ENCODE results near the gene MBD5.
"Not testable (repeated sequence)": the region's sequence is repeated elsewhere in the genome, so short reads cannot be mapped to it uniquely, and the experiment has no call there.

The MBD5 gene

DNA sequence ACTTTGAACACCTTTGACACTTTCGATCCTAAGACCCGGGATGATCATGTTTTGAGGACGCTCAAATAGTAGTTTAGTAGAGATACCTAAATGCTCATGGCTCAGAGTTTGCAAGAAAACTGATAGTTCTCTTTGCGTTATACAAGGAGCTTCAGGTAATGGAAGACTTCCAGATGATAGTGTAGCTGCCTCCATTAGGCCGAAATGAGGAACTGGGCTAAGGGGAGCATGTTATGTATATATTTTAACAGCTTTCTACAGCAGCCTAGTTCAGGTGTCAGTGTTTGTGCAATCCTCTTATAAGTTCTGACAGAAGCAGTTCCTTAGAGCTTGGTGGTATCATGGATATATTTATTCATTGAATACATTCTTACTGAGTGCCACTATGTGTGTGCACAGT lies 496.9 kb downstream of the MBD5 start:
- DNase-seq (ENCODE audit: low read depth in 3 of 3) = no peak

DNA sequence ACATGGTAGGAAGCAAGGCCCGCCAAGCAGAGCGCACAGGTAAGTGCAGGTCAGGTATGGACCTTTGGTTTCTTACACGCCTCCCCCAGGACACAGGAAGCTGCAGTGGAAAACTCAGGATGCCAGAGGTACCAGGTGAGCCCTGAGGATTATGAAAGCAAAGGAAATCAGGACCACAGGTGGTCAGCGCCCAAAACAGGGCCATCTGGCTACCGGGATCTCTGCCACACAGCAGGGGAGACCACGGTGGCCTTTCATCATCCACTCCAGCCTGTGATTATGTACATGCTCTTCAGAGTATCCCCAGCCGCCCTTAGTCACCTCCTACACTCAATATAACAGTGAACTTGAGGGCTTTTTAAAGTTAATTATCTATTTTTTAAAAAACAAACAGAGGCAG lies 498.1 kb downstream of the MBD5 start:
- no peak for DNase-seq (ENCODE audit: low read depth in 3 of 3)

DNA sequence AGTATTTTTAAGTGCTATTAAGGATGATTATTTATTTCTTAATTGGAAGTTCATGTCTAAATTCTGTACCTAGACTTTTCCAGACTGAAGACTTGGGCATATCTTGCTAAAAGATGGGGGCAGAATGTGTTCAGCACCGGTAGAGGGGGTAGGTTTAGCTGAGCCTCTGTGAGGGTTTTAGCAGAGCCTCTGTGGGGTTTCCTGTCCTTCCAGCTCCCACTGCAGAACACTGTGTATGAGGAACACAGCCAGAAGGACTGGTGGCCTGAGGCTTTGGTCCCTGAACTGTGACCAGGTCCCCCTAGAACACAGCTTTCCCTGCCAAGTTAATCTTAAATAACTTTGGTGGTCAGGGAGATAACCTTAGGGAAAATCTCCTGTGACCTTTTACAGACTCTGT lies 500.3 kb downstream of the MBD5 start:
- no peak for DNase-seq (ENCODE audit: low read depth in 3 of 3)

DNA sequence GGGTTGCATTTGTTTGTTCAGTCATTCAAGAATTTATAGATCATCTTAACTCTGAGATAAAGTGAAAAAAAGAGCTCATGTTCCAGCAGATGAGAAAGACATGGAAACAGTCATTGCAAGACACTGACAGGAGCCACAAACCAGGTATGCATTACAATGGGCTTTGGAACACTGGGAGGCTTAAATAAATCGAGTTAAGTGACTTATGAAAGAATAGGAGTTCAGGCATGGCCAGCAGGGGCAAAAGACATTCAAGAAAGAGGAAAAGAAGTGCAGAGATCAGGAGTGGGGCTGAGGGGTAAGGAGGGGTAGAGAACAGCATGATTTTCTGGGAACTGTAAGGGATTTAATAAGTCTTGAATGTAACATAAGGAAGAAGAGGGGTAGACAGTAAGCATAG lies 502.4 kb downstream of the MBD5 start:
- DNase-seq (ENCODE audit: low read depth in 3 of 3) = no peak

DNA sequence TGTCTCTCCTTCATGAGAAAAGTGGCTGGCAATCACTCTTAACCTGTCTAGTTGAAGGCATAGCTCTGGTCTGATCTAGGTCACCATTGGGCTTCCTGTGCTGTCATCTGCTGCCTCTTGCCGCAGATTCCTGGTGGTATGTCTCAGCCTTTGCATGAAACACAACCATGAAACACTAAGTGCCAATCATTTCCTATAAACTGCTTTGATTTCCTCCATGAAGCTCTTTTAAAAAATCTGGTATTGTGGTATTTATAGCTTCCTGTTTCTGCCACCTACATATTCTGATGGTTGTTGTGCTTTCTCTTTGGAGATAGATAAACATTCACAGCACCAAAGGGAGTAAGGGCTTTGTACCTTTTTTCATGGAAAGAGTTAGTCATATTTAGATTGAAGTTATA lies 503.6 kb downstream of the MBD5 start:
- peak in 1 of 3 donors; percentile 59 for DNase-seq (ENCODE audit: low read depth in 3 of 3)

DNA sequence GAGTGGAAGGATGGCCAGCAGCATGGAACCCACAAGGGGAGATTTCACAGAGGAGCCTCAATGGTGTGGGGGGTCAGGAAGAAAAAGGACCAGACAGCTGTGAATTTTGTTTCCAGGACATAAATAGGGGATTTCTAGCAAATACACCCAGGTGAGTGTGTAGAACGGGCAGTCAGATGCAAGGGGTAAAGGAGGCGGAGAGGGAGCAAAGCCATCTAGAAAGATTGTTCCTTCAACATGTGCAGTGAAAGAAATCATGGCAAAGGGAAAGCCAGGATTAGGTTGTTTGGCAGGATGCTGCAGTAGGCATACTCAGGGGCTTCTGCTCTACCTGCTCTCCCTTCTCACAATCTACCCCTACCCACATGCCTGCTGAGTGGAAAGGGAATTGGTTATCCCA lies 504.2 kb downstream of the MBD5 start:
- no peak for DNase-seq (ENCODE audit: low read depth in 3 of 3)

DNA sequence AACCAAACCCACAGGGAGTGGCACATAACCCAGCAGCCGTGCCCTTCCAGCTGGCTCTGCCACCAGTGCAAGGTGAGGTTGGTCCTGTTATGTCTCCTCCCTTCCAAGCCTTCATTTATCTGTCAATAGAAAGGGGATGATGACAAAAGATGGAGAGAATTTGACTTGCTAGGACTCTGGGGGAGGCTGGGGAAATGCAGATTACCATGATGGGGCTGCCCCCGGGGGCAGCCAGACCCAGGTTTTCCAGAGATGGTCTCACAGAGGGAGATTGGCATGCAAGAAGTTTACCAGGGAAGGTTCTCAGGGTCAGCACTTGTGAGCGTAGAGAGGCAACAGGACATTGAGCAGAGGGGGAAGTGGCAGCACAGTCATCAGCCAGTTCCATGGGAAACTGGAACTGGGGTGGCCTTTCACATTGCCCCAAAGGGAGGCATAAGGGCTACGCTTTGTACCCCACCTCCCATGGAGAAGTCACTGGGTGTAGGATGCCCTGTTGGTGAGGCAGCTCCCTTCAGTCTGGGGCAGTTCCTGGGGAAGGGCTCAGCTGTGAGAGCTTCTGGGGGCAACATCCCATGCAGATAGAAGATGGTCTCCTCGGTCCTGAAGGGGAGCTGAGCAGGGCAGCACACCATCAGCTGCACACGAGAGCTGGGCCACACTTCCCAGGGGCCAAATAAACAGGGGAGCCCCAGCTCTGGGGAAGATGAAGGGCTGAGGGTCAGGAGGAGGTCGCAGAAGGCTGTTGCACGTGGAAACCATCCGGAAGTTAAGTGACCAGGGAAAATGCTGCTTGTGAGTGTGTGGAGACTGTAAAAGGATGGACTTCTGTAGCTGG lies 505.8 kb downstream of the MBD5 start:
- no peak for DNase-seq (ENCODE audit: low read depth in 3 of 3)

DNA sequence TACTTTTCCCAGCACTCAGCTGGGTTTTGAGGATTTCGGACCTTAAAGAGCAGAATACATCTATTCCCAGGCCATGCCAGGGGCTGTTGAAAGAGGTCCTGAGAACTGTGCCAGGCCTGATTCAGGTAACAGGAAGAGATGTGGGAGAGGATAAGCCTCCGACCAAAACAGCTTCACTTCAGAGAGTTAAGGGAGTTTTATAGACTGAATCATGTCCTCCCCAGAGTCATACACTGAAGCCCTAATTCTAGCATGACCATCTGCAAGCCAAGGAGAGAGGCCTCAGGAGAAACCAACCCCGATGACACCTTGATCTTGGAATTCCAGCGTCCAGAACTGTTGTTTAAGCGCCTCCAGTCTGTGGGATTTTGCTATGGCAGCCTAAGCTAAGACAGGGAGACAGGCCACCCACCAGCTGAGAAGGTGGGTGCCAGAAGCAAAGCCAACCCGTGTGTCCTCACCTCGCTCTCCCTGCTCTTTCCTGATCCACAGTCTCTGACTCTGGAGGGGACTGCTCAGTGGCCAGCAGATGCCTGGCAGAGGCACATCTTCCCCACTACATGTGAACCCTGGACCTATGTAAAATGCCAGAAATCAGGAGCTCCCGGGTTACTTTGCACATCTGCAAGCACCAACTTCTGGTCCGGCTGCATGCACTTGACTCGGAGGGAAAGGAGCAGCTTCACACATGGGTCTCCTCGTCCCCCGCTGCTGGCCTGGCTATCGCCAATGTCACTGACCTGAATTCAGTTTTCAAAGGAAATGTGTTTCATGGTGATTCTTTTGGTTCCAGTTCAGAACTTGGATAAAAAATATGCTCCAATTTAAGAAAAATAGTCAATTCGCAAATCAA lies 506.8 kb downstream of the MBD5 start:
- no peak for DNase-seq (ENCODE audit: low read depth in 3 of 3)

DNA sequence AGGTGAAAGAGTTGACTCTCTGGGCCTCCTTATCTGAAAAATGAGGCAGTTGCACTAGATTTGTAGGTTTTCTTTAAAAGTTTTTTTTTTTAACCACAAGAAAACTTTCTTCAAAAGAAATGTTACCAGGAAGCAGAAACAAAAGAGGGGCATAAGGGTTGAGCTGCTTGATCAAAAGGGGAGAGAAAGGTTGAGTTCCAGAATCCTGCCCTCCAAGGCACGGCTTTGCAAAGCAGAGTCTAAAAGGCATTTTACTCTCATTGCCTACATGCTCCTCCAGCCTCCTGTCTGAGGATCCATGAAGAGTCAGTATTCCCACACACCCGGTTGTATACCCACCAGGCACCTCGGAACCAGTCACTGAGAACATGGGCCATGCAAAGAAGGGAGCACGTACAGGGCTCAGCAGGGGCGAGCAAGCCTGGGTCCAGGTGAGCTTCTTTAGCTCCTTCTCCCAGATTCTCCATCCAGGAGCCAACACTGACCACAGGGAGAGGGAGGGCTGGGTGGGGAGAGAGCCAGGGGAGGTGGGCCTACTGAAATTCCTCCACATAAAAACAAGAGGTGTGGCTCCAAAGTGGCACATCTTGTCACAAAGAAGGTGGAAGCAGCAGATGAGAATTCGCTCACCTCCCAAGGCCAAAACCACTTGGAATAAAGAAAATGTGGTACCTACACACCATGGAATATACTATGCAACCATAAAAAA lies 507.6 kb downstream of the MBD5 start:
- DNase-seq (ENCODE audit: low read depth in 3 of 3) = no peak

DNA sequence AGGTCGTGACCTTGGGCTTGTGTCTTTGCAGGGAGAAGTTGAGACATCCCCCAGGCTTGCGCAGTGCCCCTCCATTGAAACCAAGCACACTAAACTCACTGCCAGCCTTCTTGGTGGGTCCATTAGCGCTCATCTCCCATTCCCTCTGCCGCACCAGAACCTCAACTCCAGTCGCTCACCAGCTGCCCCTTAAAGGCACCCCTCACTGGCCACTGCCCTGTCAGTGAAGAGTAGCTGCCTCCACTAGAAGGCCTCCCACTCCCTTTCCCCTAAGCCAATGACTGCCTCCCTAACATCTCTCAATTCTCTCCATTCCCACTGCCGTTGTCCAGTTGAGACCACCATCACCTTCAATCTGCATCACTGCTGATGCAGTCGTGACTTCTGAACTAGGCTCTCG lies 508.9 kb downstream of the MBD5 start:
- no peak for DNase-seq (ENCODE audit: low read depth in 3 of 3)

DNA sequence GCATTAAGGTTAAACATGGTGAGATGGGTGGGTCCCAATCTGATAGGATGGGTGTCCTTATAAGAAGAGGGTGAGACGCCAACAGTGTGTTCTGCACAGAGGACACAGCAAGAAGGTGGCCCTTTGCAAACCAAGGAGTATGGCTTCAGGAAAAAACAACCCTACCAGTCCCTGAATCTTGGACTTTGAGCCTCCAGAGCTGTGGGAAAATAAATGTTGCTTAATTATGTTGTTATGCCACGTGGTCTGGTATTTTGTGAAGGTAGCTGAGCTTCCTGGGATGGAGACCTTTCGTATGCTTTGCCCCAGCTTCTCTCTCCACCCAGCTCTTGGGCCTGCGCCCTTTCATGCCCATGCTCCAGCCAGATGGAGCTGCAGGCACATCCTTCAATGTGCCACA lies 509.5 kb downstream of the MBD5 start:
- no peak for DNase-seq (ENCODE audit: low read depth in 3 of 3)

DNA sequence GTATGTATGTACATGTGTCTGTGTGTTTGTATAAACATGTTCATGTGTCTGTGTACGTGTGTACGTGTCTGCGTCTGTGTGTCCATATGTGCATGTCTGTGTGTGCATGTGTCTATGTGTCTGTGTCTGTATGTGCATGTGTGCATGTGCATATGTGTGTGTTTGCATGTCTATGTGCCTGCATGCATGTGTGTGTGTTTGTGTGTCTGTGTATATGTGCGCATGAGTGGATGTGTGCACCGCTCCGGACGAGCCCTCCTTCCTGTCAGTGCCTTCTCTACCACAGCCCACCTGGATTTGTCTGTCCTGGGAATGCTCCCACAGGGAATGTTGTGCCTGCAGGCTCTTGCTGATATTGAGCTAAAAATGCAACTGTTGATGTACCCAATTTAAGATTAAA lies 510.3 kb downstream of the MBD5 start:
- no peak for DNase-seq (ENCODE audit: low read depth in 3 of 3)

DNA sequence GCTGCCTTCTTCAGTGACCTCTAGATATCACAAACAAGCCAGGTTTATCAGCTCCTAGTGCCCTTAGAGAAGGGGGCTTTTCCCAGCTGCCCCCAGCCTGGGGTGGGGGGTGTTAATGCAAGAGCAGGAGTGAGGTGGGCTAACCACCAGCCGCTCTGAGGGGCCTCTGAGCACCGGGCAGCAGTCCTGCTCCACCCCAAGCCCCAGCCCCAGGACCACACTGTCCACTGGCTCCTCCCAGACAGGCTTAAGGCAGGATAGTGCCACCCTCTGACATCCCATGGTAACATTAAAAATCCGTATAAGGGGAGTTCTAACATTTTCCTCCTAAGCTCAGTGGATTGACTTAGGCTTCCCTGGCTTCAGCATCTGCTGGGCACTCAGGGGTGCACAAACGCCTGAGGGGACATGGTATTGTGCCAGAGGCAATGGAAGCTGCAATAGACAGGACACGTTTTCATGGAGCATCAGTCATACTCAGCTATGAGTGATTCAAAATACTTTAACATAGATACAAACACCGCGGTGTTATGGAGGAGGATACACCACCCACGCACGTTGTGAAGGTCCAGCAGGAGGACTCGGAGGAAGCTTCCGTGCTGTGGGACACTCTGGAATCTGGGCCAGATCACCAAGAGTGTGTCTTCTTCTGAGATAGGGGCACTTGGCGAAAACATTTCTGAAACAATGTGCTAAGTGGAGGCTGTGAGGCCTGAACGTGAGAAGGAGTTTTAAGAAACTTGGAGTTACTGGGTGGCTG lies 511.0 kb downstream of the MBD5 start:
- DNase-seq (ENCODE audit: low read depth in 3 of 3) = no peak

DNA sequence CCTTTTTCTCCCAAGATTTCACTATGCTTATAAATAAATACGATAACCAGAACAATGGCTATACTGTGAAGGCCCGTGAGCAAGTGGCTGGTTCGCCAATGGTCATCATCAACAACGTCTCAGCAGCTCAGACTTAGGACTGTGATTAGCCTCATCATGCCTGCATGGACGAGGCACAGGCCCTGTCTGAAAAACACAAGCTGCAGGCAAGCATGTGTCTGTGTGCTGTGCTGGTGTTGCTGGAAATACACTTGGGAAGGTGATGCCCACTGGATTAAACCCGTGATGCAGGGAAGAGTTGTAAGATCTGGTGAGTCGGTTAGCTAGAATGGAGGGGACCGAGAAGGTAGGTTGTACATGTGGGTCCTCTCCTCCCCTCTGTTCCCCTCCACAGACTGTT lies 512.1 kb downstream of the MBD5 start:
- DNase-seq (ENCODE audit: low read depth in 3 of 3) = no peak

DNA sequence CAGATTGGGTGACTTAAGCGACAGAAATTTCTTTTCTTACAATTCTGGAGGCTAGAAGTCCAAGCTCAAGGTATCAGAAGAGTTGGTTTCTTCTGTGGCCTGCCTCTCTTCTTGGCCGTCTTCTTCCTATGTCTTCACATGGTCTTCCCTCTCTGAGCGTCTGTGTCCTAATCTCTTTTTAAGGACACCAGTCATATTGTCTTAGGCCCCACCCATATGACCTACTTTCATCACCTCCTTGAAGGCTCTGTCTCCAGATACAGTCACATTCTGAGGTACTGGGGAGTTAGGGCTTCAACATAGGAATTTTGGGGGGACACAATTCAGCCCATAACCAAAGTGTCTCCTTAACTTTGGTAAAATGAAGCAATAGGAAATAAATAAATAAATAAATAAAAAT lies 512.8 kb downstream of the MBD5 start:
- DNase-seq (ENCODE audit: low read depth in 3 of 3) = no peak

DNA sequence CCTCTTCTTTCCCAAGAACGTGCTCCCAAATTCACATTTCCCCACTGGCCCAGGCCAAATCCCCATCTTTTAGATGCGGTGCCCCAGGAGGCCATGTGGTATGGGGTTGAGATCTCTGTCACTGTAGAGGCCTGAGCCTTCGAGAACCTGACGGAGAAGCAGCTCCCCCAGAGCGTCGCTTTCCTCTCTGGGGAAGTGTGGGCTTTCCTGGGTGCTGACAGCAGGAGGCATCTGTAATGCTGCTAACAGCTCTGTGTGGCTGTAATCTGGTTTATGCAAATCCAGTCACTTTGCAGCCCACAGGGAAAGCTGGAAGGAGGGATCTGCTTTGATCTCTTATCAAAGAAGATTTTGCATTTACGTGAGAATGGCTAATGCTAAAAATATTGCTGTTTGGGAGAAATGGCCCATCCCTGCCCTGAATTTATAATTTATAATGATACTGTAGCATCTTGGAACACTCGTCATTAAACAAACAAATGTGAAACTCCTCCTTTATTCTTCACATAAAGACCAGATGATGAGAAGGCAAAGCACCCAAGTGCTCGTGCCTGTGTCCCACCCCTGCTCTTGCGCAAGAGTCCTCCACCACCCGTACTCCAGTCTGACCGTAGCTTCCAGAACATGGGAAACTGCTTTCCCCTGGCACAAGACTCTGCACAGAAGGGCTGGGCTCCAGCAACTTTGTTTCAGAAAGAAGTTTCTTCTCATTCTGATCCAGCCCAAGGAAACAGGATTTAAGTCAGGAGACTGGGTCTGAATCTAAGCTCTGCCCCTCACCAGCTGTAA lies 513.7 kb downstream of the MBD5 start:
- DNase-seq (ENCODE audit: low read depth in 3 of 3) = no peak

DNA sequence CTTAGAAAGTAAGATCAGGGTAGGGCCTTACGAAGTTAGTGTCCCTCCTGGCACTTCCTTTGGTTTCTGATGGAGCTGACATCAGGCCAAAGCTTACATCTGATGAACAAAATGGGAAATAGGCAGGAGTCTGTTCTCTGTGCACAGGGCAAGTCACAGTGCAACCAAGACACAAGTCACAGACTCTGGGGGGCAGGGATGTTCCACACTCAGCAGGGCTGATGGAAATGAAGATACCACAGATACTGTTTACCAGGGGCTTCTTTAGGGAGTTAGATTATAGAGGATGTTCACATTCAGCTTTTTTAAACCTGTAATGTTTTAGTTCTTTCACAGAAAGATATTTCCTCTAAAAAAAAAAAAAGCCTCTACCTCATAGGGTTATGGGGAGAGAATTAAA lies 517.5 kb downstream of the MBD5 start:
- no peak for DNase-seq (ENCODE audit: low read depth in 3 of 3)

DNA sequence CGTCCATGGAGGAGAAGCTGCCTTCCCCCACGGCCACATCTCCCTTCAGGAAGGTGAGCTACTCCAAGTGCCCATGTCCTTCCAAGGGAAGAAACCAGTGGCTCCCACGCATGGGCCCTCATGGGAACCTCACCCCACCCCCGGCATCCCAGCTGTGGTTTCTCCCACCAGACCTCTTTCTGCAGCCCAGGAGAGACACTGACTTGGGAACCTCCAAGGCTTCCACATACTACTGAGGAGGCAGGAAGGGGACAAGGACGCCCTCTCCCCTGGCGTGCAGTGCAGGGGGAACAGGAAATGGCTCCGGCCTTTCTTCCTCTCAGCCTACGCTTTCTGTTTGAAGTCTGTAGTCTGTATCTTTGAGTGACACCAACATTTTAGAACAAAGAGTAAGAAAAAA lies 519.1 kb downstream of the MBD5 start:
- DNase-seq (ENCODE audit: low read depth in 3 of 3) = no peak

DNA sequence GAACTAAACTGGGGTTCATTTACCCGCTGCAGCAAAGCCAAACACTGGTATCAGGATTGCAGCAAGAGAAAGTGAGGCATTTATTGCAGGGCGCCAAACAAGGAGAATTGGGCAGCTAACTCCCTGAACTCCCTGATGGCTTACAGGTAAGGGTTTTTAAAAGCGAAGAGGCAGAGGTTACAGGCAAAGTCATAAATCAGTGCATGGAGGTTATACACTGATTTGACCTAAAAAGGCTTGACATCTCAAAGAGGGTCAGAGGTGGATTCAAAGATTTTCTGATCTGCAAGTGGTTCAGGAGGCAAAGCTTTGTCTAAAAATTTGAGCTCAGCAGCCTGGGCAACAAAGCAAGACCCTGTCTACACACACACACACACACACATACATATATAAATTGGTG lies 520.9 kb downstream of the MBD5 start:
- DNase-seq (ENCODE audit: low read depth in 3 of 3) = no peak

DNA sequence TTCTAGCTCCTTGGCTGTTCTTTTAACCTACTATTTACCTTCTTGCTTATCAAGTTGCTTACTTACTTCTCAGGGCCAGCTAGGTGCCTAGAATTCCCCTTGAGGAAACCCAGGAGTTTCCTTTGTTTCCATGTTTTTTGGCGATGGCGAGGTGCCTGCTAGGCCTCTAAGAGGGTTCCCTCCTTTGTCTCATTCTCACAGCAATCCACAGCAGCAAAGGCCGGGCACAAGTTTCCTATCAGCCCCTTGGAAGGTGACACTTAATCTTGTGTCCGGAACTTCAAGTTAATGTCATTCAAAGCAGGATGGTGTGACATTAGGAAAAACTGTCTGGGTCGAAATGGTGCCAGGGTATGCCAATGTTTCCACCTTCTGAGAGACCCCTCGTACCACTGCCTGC lies 521.7 kb downstream of the MBD5 start:
- no peak for DNase-seq (ENCODE audit: low read depth in 3 of 3)

DNA sequence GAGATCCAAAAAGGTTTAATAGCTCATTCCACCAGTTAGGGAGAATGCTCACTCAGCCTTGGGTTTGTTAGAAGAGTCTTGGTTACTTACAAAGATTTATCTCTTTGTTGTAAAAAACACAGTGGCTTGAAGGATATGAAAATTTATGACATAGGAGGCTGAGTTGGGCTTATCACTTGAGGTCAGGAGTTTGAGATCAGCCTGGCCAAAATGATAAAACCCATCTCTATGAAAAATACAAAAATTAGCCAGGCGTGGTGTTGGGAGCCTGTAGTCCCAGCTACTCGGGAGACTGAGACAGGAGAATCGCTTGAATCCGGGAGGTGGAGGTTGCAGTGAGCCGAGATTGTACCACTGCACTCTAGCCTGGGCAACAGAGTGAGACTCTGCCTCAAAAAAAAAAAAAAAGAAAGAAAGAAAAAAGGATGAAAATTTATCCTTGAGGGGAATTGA lies 522.2 kb downstream of the MBD5 start:
- DNase-seq (ENCODE audit: low read depth in 3 of 3) = not testable (repeated sequence)
